Breast epithelium (tissue), 4 donors: ENCODE results near the gene TPBG. TPM values are rescaled to one million over a fixed set of nuclear protein-coding genes. Genes with fewer than 3 reads are reported as not detected.

Experiments used
- DNase-seq, 2 donors: peaks; one replicate each; pipeline ENCODE4 v3.0.0-alpha.2; 2019; ENCODE audit warnings: low spot score in 2 of 2
- H3K27ac ChIP-seq, 2 donors: fragments of 200-600 bp; sonication (generic) in 1 of 2; one replicate each; pipeline ENCODE4 v1.5.1; 2016 to 2019; ENCODE audit warnings: mild to moderate bottlenecking in 1 of 2
- H3K27me3 ChIP-seq, 2 donors: fragments of 200-600 bp; sonication (generic) in 1 of 2; one replicate each; pipeline versions ENCODE4 v1.5.1 to v1.6.0; 2017 to 2019; ENCODE audit warnings: control low read depth in 1 of 2, mild to moderate bottlenecking in 1 of 2
- H3K36me3 ChIP-seq: fragments of 200-600 bp; one replicate; pipeline ENCODE4 v1.5.1; 2019
- H3K4me1 ChIP-seq, 2 donors: fragments of 200-600 bp; sonication (generic); one replicate each; pipeline ENCODE4 v1.5.1; 2016 to 2019; ENCODE audit warnings: control low read depth in 1 of 2
- H3K4me3 ChIP-seq, 3 donors: fragments of 200-600 bp; sonication (generic); 1 replicate in 2 of 3; 2 replicates in 1 of 3; pipeline ENCODE4 v1.5.1; 2016 to 2019; ENCODE audit warnings: mild to moderate bottlenecking in 3 of 3, moderate library complexity in 2 of 3
- H3K9me3 ChIP-seq, 2 donors: fragments of 200-600 bp; sonication (generic) in 1 of 2; one replicate each; pipeline ENCODE4 v1.5.1; 2016 to 2019; ENCODE audit warnings: control low read depth in 1 of 2
- CTCF ChIP-seq, 3 donors: fragments of 450-650 bp; IDR thresholded peaks; one replicate each; pipeline ENCODE4 v1.5.1; 2016 to 2017; ENCODE audit warnings: antibody characterized with exemption in 3 of 3, mild to moderate bottlenecking in 3 of 3, moderate library complexity in 3 of 3
- POLR2A ChIP-seq: fragments of 450-650 bp; IDR thresholded peaks from one replicate; pipeline ENCODE4 v1.6.1; 2016; ENCODE audit warnings: antibody characterized with exemption, mild to moderate bottlenecking, moderate library complexity
- POLR2AphosphoS5 ChIP-seq, 3 donors: sonication (generic); formaldehyde crosslinking; IDR thresholded peaks; one replicate each; pipeline ENCODE4 v1.6.1; 2017; ENCODE audit warnings: antibody characterized with exemption in 3 of 3
- intact Hi-C: fragments of 100-400 bp; cut with DNase I; formaldehyde crosslinking; loops from one replicate; pipeline ENCODE4 v1.15.1; 2023; ENCODE audit warnings: low total_unique reads
- total RNA-seq, 3 donors: library from RNA; depleted of rRNA; stranded (reverse); fragments of >200 nt; gene quantifications; one replicate each; pipeline ENCODE4 v1.1.0, GENCODE V29; 2016

The TPBG gene, protein sequence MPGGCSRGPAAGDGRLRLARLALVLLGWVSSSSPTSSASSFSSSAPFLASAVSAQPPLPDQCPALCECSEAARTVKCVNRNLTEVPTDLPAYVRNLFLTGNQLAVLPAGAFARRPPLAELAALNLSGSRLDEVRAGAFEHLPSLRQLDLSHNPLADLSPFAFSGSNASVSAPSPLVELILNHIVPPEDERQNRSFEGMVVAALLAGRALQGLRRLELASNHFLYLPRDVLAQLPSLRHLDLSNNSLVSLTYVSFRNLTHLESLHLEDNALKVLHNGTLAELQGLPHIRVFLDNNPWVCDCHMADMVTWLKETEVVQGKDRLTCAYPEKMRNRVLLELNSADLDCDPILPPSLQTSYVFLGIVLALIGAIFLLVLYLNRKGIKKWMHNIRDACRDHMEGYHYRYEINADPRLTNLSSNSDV
- total RNA-seq, result 10 to 100 TPM; 20.8 to 73.2 (median 49.2) TPM

DNA sequence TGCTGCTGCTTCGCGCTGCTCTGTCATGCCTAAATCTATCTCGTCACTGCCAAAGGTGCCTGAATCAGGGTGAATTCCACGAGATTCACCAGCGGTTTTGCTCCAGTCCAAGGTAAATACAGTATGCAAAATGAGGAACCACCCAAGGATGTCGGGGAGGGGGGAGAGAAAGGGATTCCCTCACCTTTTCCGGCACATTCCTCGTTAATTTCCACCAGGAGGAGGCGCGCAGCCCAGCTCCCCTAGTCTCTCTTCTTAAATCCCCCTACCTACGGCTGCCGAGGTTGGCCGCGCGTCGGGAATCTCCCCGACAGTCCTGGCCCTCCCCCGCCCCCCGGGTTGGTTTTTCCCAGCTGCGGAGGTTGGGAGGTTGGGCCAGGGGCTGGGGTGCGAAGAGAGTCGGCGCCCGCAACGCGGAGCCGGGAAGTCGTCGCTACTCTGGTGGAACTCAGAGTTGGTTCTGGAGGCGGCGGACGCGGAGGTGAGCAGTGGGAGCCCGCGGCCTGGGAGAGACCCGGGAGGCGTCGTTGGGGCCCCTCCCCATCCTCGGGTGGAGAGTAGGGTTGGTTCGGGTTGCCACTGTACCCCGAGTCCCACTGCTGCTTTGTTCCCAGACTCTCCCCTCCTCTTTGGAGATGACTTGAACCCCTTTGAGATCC lies at the start of gene TPBG:
TPBG (plus strand) TSS at position 390 of the 659 bp plus-strand sequence. CDS start 1,145 bp downstream, outside the sequence.
- Histone ChIP-seq H3K36me3 (no peaks in the 10 kb centered on the region), H3K4me1 (no peaks in the 10 kb centered on the region), H3K27me3 (no peaks in the 10 kb centered on the region), H3K9me3 (no peaks in the 10 kb centered on the region), H3K27ac (peak within 1 kb of the TSS; percentile 88 to 94), H3K4me3 (peak within 1 kb of the TSS; percentile 82 to 86 (median 85))
- DNase-seq, result peak; percentile 24 to 62
- intact Hi-C loops, result no loop called here
- TF ChIP-seq POLR2A (peak; percentile 67), POLR2AphosphoS5 (IDR thresholded peaks at IDR 0.05) (peak; percentile 46 to 54 (median 52)), CTCF (IDR thresholded peaks at IDR 0.05) (peak in 1 of 3 donors; percentile 26)

DNA sequence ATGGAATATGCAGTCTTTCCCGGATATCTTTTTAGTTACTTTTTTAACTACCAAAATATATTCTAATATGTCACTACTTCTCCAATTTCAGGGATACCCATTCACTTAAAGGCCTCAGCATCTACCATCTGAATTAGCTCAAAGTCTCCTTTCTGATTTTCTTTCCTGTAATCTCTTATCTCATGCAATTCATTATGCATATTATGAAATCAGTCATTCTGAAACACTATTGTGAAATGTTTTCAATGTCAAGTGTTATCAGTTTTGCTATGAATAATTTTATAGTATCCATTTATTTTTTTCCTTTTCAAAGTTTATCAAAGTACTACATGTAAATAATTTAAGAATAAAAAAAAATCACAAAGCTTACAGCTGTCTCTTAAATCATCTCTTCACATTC lies 41.2 kb upstream of the TPBG start:
- no peak for DNase-seq
- Histone ChIP-seq H3K27ac (no peak overlapping the region), H3K4me1 (no peaks in the 10 kb centered on the region), H3K27me3 (no peaks in the 10 kb centered on the region), H3K36me3 (no peaks in the 10 kb centered on the region), H3K9me3 (no peaks in the 10 kb centered on the region), H3K4me3 (no peak overlapping the region)
- TF ChIP-seq CTCF (IDR thresholded peaks at IDR 0.05) (no peak), POLR2AphosphoS5 (IDR thresholded peaks at IDR 0.05) (no peak), POLR2A (no peak)
- intact Hi-C loops, result no loop called here

DNA sequence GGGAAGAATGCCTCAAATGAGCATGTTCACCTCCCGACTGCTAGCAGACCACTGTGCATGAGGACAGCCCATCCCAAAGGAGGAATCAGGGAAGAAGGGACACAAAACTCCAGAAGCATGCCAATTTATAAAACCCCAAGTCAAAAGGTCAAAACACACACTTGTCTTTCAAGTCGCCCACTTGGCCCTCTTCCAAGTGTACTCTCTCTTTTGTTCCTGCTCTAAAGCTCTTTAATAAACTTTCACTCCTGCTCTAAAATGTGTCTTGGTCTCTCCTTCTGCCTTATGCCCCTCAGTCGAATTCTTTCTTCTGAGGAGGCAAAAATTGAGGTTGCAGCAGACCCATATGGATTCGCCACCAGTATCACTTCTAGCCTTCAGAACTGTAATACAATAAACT lies 33.9 kb upstream of the TPBG start:
- TF ChIP-seq CTCF (IDR thresholded peaks at IDR 0.05), result no peak
- no peak for TF ChIP-seq POLR2A
- TF ChIP-seq POLR2AphosphoS5 (IDR thresholded peaks at IDR 0.05), result no peak
- no peaks in the 10 kb centered on the region for H3K4me1 ChIP-seq
- no peak for DNase-seq
- H3K36me3 ChIP-seq, result no peaks in the 10 kb centered on the region
- no peaks in the 10 kb centered on the region for H3K27me3 ChIP-seq
- no peaks in the 10 kb centered on the region for H3K9me3 ChIP-seq
- H3K27ac ChIP-seq, result no peak overlapping the region
- H3K4me3 ChIP-seq, result no peak overlapping the region
- intact Hi-C loops, result no loop called here

GRCh38 chr6:82330171-82330804 lies 33.3 kb upstream of the TPBG start:
- no peak for DNase-seq
- TF ChIP-seq POLR2A (no peak), POLR2AphosphoS5 (IDR thresholded peaks at IDR 0.05) (no peak), CTCF (IDR thresholded peaks at IDR 0.05) (no peak)
- H3K4me3 ChIP-seq, result no peak overlapping the region

More at GRCh38 chr6:82330171-82330804, 33.3 kb upstream of the TPBG start:
- no peaks in the 10 kb centered on the region for H3K27me3 ChIP-seq
- no peaks in the 10 kb centered on the region for H3K4me1 ChIP-seq
- H3K36me3 ChIP-seq, result no peaks in the 10 kb centered on the region
- H3K9me3 ChIP-seq, result no peaks in the 10 kb centered on the region
- intact Hi-C loops, result no loop called here
- H3K27ac ChIP-seq, result no peak overlapping the region
